Stromal cell of bone marrow (primary cell): Measurements from ENCODE around the gene ARHGEF7.

Experiments used
- DNase-seq: peaks from one replicate; pipeline ENCODE4 v3.0.0-alpha.2; 2012; ENCODE audit warnings: low read depth

ARHGEF7 gene

GRCh38 chr13:111225810-111226546, 110.9 kb downstream of the ARHGEF7 start:
- DNase-seq: no peak

- DNase-seq: no peak
These were observed 112.3 kb downstream of the ARHGEF7 start for GRCh38 chr13:111227405-111227804.

- DNase-seq: no peak
These were observed 113.4 kb downstream of the ARHGEF7 start for GRCh38 chr13:111228262-111229144.

GRCh38 chr13:111230385-111230930, 115.3 kb downstream of the ARHGEF7 start:
- no peak for DNase-seq

GRCh38 chr13:111232191-111232590, 117.1 kb downstream of the ARHGEF7 start:
- DNase-seq: no peak

- DNase-seq: no peak
These were observed 118.0 kb downstream of the ARHGEF7 start for GRCh38 chr13:111233080-111233479.

- no peak for DNase-seq
These were observed 124.9 kb downstream of the ARHGEF7 start for GRCh38 chr13:111239764-111240670.

GRCh38 chr13:111241006-111241755, 126.1 kb downstream of the ARHGEF7 start:
- no peak for DNase-seq

GRCh38 chr13:111241862-111242261, 126.8 kb downstream of the ARHGEF7 start:
- no peak for DNase-seq

GRCh38 chr13:111242585-111242984, 127.5 kb downstream of the ARHGEF7 start:
- DNase-seq: no peak

- no peak for DNase-seq
These were observed 128.9 kb downstream of the ARHGEF7 start for GRCh38 chr13:111243981-111244380.

- peak; percentile 66 for DNase-seq
These were observed 130.7 kb downstream of the ARHGEF7 start for GRCh38 chr13:111245576-111246384.

GRCh38 chr13:111247552-111247951, 132.4 kb downstream of the ARHGEF7 start:
- DNase-seq: no peak

GRCh38 chr13:111248822-111249221, 133.7 kb downstream of the ARHGEF7 start:
- no peak for DNase-seq

- no peak for DNase-seq
These were observed 134.7 kb downstream of the ARHGEF7 start for GRCh38 chr13:111249637-111250360.

- DNase-seq: no peak
These were observed 136.7 kb downstream of the ARHGEF7 start for GRCh38 chr13:111251646-111252445.

GRCh38 chr13:111252446-111253364, 137.6 kb downstream of the ARHGEF7 start:
- no peak for DNase-seq
